ENCODE data around the gene BRI3BP.

BRI3BP gene, protein sequence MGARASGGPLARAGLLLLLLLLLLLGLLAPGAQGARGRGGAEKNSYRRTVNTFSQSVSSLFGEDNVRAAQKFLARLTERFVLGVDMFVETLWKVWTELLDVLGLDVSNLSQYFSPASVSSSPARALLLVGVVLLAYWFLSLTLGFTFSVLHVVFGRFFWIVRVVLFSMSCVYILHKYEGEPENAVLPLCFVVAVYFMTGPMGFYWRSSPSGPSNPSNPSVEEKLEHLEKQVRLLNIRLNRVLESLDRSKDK

DNA sequence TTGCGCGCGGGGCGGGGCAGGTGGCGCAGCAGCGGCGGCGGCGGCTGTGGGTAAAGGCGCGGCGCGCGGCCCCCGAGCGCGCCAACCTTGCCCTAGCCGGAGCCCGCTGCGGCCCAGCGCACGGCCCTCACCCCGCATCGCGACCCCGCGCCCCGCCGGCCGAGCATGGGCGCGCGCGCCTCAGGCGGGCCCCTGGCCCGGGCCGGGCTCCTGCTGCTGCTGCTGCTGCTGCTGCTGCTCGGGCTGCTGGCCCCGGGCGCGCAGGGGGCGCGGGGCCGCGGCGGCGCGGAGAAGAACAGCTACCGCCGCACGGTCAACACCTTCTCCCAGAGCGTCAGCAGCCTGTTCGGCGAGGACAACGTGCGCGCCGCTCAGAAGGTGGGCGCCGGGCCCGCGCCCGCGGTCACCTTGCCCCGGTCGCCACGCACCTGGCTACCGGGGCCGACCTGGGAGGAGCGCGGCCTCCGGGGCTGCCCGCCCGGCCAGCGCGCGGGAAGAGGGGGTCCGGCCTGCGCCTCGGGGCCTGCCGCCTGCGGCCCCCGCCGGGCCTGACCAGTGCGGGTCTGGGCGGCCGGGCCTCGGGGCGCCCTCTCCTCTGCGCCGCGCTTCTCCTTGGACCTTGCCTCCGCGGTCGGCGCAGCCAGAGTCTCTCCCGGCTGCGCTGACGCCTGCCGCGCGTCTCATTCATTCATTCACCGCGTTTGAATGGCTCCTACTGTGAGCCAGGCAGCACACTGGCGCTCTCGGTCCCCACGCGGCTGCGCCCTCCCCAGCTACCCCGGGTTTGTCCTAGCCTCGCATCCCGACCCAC lies at the start of gene BRI3BP:
BRI3BP (plus strand) TSS at position 20 of the 811 bp plus-strand sequence; CDS start at position 166, 146 bp downstream.
- peak within 1 kb of the TSS; percentile 79 for H3K4me3 ChIP-seq (ENCODE audit: low read depth, low read length)

DNA sequence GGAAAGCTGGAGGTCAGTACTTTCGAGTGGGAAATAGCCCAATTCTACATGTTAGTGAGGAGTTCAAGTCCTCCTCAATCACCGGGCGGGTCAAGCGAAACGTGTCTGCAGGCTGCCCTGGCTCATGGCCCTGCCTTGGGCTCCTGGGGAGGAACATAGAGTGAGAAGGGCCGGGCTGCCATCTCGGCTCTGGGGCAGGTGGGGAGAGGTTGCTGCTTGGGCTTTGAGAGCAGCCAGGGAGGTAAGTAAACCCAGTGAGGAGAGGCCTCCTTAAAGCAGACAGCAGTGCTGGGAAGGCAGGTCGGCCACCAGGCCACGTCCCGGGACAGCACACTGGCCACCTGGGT lies 47.0 kb upstream of the BRI3BP start:
- H3K4me3 ChIP-seq (ENCODE audit: low read depth, low read length), result no peak overlapping the region

DNA sequence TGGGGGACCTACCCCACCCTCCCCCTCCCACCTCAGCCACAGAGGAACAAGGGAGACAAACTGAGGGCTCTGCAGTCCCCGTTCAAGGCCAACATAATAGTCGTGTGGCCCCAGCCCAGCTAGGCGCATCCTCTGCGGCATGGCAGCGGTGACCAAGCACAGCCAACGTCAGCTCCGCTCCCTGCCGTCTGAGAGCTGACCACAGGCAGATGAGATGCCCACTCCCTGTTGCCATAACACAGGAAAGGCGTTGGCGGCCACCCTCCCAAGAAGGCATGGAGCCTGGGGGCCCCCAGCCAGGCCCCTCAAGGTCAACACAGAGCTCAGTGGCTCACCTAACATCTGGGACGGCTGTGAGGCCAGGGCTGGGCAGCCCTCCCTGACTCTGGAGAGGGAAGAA lies 46.4 kb upstream of the BRI3BP start:
- no peak overlapping the region for H3K4me3 ChIP-seq (ENCODE audit: low read depth, low read length)

DNA sequence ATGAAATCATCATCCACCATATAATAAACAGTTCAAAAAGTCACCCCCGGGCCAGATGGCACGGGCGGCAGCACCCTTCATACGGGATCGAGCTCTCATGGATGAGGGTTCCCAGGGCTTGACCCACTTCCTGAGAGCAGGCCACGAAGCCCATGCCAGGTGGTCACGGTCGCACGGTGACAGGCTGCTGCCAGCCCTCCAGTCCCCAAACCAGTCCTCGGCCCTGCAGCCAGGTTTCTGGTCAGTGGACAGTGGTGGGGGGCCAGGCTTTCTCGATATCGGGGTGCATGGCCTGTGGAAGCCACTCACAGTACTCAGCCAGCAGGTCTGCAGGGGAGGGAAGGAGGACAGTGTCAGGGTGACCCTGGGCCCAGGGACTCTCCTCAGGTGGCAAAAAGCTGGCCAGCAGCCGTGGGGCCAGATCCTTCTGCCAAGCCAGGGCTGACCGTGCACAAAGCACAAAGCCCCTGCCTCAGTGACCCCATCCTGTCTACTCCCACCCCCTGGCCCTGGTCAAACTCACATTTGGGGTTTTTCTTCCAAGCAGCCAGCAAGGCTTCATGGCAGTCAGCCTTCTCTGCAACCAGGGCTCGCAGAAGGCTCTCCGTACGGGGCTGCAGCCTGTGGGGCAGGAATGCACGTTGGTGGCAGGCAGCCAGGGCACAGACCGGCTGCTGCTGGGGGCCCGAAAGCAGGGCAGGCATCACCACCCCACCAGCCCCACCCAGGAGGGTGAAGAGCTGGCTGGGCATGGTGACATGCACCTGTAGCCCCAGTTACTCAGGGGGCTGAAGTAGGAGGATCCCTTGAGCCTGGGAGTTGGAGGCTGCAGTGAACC lies 45.7 kb upstream of the BRI3BP start:
- no peak overlapping the region for H3K4me3 ChIP-seq (ENCODE audit: low read depth, low read length)

DNA sequence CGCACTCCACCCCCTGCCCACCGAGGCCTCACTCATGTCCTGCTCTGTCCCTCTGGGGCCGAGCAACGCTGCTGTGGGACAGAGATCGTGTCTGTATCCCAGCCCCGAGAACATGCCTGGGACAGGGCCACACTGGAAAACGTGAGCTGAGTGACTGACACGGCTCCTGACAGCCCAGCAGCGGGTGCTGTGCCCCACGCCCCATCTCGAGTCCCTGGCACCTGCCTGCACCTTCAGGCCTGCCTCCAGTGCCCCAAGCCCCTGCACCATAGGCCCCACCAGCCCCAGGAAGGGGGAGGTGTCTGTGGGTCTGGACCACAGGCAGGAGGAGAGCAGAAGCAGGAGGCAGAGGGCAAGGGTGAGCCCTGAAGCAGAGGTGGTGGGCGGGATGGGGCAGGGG lies 44.4 kb upstream of the BRI3BP start:
- no peak overlapping the region for H3K4me3 ChIP-seq (ENCODE audit: low read depth, low read length)

DNA sequence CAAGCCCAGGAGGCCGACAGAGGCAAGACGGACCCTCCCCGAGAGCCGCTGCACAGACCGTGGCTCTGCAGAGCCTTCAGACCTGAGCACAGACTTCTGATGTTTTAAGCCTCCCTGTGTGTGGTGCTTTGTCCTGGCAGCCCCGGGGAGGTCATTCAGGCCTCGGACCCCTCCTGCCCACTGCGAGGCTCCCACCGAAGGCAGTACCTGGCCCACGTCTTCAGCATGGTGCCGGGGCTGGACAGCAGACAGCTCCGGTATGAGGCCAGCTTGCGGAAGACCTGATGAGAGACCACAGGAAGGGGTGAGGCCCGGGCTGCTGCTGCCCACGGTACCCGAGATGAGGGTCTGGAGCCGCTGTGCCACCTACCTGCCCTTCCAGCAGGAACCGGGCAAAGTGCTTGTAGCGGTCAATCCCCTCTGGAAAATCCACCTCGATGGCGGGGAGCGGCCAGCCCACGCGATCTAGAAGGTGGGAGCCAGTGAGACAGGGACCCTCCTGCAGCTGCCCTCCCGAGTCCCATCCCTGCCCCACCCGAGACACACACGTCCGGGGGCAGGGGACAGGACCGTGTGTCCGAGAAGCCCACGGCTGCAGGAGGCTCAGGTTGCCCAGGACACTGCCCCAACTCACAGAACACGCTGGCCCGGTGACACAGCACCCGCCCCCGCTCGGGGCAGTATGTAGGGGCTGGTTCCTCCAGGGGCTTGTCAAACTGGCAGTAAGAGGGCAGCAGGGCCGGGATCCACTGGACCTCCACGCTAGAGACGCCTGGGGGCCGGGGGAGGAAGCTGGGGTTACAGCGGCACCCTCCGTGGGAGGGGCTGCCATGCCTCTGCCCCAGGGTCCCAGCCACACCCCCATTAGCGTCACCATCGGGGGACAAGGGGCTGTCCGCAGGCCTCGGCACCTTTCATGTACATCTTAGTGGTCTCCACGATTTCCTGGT lies 43.4 kb upstream of the BRI3BP start:
- H3K4me3 ChIP-seq (ENCODE audit: low read depth, low read length), result no peak overlapping the region

DNA sequence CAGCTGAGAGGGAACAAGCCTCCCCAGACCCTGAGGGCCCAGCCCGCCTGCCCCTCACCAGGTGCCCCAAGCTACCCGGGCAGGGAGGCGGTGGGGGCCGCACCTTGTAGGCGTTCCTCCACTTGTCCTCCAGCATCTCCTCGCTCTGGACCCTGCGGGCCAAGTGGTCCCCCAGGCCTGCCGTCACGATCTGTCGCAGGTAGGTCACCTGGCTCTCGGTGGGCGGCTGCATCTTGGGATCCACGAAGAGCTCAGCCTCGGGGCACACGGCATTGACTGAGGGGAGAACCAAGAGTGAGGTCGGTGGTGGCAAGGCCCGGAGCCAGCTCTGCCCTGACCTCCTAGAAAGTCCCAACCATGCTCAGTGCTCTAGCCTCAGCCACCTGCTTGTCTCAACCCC lies 41.1 kb upstream of the BRI3BP start:
- H3K4me3 ChIP-seq (ENCODE audit: low read depth, low read length), result no peak overlapping the region

DNA sequence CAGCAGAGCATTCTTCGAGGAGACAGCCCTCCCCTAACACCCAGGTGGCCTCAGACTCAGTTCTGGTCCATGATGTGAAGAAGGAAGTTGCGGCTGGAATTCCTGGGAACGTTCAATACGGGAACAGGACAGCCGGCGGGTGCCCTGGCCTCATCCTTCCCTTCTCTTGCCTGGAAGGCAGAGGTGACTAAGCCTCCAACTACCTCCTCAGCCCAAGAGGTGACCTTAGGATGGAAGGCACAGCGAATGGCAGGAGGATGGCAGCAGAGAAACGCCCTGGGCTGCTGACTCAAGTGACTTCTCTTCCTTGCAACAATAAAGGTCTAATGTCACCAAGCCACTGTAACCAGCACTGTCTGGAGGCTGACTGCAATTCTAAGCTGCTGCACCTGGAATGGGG lies 40.6 kb upstream of the BRI3BP start:
- H3K4me3 ChIP-seq (ENCODE audit: low read depth, low read length), result no peak overlapping the region

DNA sequence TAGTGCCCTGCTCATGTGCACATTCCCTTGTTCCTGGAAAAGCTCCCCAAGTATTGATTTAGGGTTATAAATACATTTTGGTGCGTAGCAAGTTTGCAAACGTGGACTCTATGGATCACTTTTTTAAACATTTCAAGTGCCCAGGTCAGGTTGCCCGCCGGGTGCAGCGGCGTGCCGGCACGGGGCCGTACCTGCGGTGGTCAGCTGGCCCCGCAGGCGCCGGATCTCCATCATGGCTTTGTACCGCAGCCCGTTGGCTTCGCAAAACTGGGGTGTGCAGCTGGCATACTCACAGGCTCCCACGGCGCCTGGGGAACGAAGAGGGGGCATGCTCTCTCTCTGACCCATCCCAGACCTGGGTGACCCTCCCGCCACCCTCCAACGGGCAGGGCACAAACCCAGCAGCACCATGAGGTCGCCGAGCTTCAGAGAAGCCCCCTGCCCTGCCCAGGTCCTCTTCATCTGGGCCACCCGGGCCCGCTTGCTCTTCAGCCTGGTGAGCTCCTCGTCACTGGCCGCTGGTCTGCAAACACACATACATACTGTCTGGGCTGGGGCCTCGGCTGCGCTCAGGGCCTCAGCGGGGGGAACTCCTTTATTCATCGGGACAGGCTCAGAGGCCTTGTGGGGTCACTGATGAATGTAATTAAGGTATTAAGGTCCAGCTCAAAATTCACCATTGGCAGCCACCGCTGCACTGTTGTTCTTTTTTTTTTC lies 39.6 kb upstream of the BRI3BP start:
- H3K4me3 ChIP-seq (ENCODE audit: low read depth, low read length), result no peak overlapping the region

DNA sequence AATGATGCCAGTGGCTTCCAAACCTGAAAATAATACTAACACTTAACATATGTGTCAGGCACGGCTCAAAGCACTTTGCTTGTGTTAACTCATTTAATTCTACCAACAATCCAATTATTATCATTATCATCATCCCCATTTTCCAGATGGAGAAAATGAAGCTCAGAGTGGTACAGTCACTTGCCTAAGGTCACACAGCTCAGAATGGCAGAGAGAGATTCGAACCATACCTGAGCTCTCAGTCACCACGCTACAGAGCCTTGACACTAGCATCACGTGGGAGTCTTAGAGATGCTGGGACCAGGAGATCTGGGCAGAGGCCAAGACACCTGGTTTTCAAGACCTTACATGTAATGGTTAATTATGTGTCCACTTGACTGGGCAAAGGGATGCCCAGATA lies 38.7 kb upstream of the BRI3BP start:
- H3K4me3 ChIP-seq (ENCODE audit: low read depth, low read length), result no peak overlapping the region

DNA sequence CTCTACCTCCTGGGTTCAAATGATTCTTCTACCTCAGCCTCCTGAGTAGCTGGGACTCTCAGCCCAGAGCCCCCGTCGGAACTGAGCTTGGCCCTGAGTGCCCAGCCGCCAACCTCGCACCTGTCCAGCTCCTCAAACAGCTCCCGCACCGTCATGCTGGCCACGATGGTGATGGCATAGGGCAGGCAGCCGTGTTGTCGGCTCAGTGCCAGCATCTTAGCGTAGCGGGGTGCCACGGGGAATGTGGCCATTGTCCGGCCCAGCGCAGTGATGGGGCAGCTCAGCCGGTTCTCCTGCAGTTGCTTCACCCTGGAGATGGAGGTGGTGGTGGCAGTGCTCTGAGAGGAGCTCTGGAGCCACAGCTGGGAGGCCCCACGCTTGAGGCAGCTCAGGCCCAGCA lies 36.9 kb upstream of the BRI3BP start:
- H3K4me3 ChIP-seq (ENCODE audit: low read depth, low read length), result no peak overlapping the region

DNA sequence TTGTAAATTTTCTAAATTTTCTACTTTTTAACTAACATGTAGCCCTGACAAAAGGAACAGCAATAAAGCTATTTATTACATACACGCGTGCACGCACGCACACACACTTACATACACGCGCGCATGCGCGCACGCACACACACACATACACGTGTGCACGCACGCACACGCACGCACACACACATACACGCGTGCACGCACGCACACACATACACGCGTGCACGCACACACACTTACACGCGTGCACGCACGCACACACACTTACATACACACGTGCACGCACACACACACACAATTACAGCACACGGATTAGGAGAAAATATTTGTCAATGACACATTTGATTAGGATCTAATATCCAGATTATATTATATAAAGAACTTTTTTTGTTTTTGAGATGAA lies 32.4 kb upstream of the BRI3BP start:
- no peak overlapping the region for H3K4me3 ChIP-seq (ENCODE audit: low read depth, low read length)

DNA sequence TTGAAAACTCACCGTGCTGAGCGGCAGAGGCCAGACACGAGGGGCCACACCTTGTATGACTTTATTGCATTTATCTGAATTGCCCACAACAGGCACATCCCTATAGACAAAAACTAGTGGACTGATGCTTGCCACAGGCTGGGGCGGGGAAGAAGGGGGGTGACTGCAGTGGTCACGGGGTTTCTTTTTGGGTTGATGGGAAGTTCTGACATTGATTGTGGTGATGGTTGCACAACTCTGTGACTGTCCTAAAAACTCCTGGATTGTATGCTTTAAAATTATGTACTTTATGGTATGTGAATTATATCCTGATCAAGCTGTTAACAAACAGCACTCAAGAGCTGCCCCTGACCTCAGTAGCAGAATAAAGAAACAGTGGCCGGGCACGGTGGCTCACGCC lies 30.2 kb upstream of the BRI3BP start:
- no peak overlapping the region for H3K4me3 ChIP-seq (ENCODE audit: low read depth, low read length)

DNA sequence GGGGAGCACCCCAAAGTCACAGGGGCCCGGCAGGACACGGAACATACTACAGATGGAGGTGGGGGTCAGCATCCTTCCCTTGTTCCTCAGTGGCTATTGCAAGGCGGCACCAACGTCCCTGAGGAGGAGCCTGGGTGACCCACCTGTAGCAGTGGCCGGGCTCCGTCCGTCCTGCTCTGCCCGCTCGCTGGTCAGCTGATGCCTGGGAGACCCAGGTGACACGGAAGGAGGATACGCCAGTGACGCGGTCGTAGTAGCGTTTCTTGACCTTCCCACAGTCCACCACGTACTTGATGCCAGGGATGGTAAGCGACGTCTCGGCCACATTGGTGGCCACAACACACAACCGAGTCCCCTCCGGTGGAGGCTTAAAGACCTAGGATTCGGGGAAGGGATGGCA lies 29.2 kb upstream of the BRI3BP start:
- no peak overlapping the region for H3K4me3 ChIP-seq (ENCODE audit: low read depth, low read length)

DNA sequence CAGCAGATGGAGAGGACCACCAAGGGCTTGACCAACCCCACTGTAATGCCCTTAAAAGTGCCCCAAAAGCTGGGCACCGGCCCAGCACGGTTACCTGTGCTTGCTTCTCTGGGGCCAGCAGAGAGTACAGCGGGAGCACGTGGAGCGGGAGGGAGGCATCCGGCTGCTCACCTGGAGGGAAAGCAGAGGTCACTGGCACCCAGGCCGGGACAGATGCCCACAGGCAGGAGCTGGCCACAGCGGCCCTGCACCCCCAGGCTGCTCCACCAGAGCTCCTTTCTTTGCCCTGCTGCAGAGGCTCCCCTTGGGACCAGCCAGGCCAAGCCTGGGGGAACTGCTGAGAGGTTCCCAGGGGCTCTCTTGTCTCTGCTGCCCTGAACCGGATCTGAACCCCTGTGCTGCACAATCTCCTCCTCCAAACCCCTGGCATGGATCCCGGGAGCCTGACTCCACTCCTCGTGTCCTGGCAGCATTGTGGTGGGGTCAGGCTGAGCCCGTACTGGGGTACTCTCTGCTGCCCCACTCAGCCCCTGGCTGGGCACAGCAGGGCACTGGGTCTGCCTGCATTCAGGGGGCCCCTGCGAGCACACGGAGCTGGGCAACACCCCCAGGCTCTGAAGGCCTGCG lies 28.5 kb upstream of the BRI3BP start:
- H3K4me3 ChIP-seq (ENCODE audit: low read depth, low read length), result no peak overlapping the region

DNA sequence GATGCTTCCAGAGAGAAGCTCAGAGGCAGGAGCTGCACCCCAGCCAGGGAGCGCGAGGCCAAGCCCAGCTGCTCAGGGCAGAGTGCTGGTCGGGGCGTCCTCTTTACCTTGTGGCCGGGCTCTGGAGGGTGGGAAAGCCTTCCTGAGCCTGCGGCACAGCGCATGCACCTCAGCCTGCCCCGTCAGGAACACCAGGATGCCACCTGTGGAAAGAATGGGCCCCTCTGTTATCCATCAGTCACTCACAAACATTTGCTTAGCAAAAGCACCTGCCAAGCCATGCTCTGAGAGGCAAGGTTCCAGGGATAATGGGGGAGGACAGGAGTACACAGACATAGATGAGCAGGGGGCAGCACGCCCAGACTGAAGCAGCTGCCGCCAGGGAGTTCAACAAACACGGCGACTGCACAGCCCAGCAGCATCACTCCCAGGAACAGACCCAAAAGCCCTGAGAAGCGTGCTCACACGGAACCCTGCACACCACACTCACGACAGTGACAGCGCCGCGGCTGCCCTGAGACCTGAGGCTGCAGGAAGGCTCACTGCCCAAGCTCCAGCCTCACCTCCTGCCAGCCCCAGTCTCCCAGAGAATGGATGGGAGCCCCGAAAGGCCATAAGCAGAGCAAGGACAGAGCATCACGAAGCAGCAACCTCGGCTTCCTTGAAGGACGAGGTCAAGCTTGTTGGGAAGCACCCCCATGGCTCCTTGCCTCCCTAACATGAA lies 26.3 kb upstream of the BRI3BP start:
- H3K4me3 ChIP-seq (ENCODE audit: low read depth, low read length), result no peak overlapping the region

DNA sequence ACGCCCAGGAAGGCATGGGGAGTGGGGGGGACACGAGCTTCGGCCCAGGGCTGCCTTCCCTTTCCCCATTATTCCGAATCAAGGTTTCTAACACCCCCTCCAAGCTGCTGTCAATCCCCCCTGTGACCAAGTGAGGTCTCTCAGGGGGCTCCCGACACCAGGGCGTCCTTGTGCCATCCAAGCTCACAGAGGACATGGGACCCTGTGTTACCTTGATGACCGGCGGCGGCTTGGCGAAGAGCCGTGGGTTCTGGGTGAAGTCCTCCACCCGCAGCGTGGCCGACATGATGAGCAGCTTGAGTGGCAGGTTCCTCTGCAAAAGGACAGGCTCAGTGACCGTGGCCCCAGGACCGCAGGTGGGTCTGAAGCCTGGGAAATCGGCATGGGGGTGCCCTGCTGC lies 24.8 kb upstream of the BRI3BP start:
- H3K4me3 ChIP-seq (ENCODE audit: low read depth, low read length), result no peak overlapping the region

DNA sequence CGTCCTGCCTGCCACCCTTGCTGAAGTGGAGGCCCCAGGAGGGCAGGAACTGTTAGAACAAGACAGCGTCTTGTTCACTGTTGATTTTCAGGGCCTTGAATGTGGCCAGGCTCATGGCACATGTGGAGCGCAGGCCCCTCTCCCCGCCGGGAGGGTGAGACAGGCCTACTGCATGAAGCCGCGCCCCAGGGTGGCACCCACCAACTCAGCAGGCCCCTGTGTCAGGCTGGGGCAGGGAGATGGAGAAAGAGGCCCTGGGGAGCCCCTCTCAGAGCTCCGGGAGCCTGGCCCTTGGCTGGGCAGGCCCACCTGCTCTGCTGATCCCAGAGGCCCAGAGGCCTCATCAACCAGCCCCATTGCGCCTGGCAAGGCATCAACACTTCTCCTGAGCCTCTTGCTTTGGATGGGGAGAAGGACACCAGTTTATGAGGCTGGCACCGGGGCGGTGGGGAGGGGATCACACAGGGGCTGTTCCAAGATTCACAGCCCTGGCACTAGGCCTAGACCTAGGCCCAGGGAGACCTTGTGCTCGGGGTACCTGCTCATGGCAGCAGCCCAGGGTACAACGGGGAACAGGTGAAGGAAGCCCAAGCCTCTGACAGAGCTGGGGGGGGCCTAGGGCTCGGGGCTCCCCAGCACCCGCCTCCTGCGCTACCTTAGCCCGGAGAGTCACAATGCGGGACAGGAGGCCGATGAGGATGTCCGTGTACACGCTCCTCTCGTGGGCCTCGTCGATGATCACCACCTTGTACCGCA lies 22.6 kb upstream of the BRI3BP start:
- H3K4me3 ChIP-seq (ENCODE audit: low read depth, low read length), result no peak overlapping the region
